ENCODE results near the gene DLGAP1.
"Not testable (repeated sequence)": the region's sequence is repeated elsewhere in the genome, so short reads cannot be mapped to it uniquely, and the experiment has no call there.

DLGAP1 gene

GRCh38 chr18:3624546-3624934 lies 830.6 kb downstream of the DLGAP1 start:
- DNase-seq (ENCODE audit: low read depth) = no peak

GRCh38 chr18:3623769-3624545 lies 831.1 kb downstream of the DLGAP1 start:
- DNase-seq (ENCODE audit: low read depth) = peak; percentile 95

- no peak for DNase-seq (ENCODE audit: low read depth)
Observed at GRCh38 chr18:3620146-3621119, 834.7 kb downstream of the DLGAP1 start.

- no peak for DNase-seq (ENCODE audit: low read depth)
Observed at GRCh38 chr18:3619746-3620145, 835.4 kb downstream of the DLGAP1 start.

GRCh38 chr18:3619222-3619621 lies 835.9 kb downstream of the DLGAP1 start:
- no peak for DNase-seq (ENCODE audit: low read depth)

- no peak for DNase-seq (ENCODE audit: low read depth)
Observed at GRCh38 chr18:3616744-3617143, 838.4 kb downstream of the DLGAP1 start.

GRCh38 chr18:3616142-3616541 lies 839.0 kb downstream of the DLGAP1 start:
- DNase-seq (ENCODE audit: low read depth) = no peak

- DNase-seq (ENCODE audit: low read depth) = no peak
Observed at GRCh38 chr18:3615374-3615985, 839.6 kb downstream of the DLGAP1 start.

GRCh38 chr18:3612315-3612714 lies 842.8 kb downstream of the DLGAP1 start:
- DNase-seq (ENCODE audit: low read depth) = no peak

- peak; percentile 23 for DNase-seq (ENCODE audit: low read depth)
Observed at GRCh38 chr18:3611313-3612090, 843.6 kb downstream of the DLGAP1 start.

- no peak for DNase-seq (ENCODE audit: low read depth)
Observed at GRCh38 chr18:3610813-3611212, 844.3 kb downstream of the DLGAP1 start.

- DNase-seq (ENCODE audit: low read depth) = no peak
Observed at GRCh38 chr18:3610188-3610708, 844.9 kb downstream of the DLGAP1 start.

- DNase-seq (ENCODE audit: low read depth) = no peak
Observed at GRCh38 chr18:3608488-3608887, 846.6 kb downstream of the DLGAP1 start.

- DNase-seq (ENCODE audit: low read depth) = not testable (repeated sequence)
Observed at GRCh38 chr18:3608099-3608453, 847.0 kb downstream of the DLGAP1 start.

- no peak for DNase-seq (ENCODE audit: low read depth)
Observed at GRCh38 chr18:3607309-3608098, 847.6 kb downstream of the DLGAP1 start.

- DNase-seq (ENCODE audit: low read depth) = not testable (repeated sequence)
Observed at GRCh38 chr18:3606863-3607262, 848.2 kb downstream of the DLGAP1 start.

- DNase-seq (ENCODE audit: low read depth) = peak; percentile 37
Observed at GRCh38 chr18:3605954-3606443, 849.1 kb downstream of the DLGAP1 start.

- DNase-seq (ENCODE audit: low read depth) = no peak
Observed at GRCh38 chr18:3605486-3605952, 849.6 kb downstream of the DLGAP1 start.

GRCh38 chr18:3604498-3605408 lies 850.4 kb downstream of the DLGAP1 start:
- DNase-seq (ENCODE audit: low read depth) = peak; percentile 94

- no peak for DNase-seq (ENCODE audit: low read depth)
Observed at GRCh38 chr18:3604235-3604497, 850.9 kb downstream of the DLGAP1 start.
